Measurements from ENCODE around the gene VPS51.

VPS51 gene

DNA sequence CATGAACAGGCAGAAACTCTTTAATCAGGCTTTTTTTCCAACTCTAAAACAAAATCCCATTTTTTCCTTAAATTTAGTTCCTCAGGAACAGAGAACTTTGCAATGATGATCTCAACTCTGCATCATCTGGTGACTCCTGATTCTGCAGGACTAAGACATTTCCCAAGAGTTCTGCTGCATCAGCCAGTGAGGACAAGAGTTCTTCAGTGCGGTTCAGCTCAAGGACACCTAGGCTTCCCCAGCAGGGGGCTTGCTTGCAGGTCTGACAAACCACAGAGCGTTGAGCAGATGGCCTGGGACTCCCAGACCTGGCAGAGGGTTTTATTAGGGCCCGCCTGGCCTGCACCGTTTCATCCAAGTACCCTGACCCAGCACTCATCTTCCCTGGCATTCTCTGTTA is 18.6 kb upstream of the VPS51 start:
- no peak for DNase-seq

DNA sequence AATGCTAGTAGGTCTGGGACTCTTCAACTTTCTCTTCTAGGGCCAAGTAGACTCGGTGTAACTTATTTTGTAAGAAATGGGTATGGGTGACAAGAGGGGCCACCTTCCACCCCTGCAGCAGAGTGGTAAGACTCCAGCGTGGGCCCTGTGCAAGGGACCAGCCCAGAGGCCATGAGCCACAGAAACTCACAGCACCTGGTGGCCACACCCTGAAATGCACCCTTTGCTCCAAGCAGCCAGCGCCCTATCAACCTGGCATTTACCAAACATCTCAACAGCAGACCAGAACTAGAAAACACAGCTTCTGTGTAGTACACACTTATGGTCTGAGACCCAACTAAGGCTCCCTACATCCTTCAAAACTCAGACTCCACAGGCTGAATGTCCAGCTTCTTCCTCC is 17.9 kb upstream of the VPS51 start:
- no peak for DNase-seq

GRCh38 chr11:65078786-65079342 is 17.1 kb upstream of the VPS51 start:
- no peak for DNase-seq

DNA sequence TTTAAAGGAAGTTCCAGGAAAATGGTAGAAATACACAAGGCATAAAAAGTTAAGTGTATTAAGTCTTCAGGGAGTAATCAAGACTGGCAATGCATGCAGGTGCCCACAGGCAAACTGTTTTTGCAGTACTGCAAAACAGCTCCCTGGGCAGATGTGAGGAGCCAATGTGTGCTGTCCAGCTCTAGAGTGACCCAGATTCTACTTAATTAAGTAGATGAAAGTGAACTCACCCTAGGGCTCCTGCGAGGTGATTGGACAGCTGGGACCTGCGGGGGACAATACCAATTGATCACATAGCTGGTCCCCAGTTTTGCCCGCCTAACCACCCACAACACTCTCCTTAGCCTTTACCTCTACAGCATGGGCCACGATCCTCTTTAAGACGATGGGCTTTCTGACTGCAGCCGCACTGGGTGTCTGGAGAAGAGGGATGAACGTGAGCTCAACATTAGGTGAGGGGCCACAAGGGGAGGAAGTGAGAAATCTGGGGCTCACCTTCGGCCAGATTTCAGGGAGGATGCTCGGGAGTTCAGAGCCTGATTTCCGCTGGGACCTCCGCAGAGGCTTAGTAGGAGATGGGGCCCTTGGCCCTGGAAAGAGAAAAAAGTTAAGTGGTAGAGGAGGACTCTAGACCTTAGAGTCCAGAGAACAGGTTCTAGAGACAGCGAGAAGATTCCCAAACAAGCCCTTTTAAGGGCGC is 12.7 kb upstream of the VPS51 start:
- no peak for DNase-seq

DNA sequence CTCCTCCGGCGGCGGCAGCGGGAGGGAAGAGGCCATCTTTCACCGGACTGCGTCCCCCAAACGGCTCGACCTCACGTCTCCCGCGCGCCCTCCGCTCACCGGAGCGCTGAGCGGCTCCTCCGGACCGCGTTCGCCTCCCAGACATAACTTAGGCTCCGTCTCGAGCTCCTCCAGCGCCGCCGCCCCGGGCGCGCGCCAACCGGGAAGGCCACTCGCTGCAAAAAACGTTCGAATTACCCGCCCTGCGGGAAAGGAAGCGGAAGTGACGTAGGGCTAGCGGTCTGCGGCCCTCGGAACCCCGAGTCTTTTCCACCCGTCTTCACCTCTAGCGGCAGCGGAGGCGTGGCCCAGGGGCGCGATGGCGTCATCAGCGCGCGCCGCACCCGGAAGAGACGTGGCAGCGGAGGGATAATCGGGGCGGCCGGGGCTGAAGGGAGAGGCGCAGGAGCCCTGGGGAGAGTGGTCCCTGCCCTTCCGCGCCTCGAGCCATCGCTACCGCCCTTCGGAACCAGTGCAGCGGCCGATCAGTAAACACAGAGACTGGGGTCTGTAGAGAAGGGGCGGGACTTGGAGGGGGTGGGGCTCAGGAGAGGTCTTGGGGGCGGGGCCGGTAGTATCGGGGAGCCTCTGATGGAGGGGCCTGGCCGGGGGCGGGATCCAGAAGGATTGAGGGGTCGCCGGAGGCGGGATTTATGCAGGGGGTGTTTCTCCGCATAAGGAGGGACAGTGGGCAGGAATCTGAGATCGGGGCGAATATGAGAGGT is 12.0 kb upstream of the VPS51 start, which contains the start of the genes CDCA5 and ZFPL1:
Gene CDCA5, minus strand, starts transcription at position 207 of the 764 bp plus-strand sequence. Its CDS starts 62 bp downstream, at position 145.
Gene ZFPL1, plus strand, starts transcription at position 389 of the 764 bp plus-strand sequence. CDS start 477 bp downstream, outside the sequence.
- DNase-seq: peak; percentile 95

DNA sequence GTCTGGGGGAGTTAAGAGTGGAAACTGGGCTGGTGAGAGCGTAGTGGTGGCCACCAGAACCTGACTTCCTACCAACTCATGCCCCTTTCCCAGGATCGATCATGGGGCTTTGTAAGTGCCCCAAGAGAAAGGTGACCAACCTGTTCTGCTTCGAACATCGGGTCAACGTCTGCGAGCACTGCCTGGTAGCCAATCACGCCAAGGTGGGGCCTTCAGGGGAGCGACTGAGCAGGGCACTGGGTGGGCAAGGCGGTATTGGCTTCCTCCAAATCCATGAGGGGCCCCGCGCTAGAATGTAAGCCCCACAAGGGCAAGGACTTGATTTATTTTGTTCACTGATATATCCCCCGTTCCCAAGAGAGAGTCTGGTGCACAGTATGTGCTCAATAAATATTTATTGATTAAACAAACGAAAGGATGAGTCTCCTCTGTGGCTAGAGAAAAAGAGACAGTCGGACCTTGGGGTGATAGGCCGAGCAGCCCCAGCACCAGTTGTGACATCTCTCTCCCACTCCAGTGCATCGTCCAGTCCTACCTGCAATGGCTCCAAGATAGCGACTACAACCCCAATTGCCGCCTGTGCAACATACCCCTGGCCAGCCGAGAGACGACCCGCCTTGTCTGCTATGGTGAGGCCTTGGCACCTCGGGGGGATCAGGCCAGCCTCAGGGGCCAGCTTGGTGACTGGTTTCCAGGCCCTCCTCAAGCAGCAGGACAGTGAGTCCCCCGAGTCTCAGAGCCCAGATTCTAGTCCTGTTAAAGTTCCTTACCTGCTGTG is 11.2 kb upstream of the VPS51 start:
- DNase-seq: no peak

- no peak for DNase-seq
These were observed 10.6 kb upstream of the VPS51 start for GRCh38 chr11:65085446-65085845.

GRCh38 chr11:65086809-65087208 is 9.2 kb upstream of the VPS51 start:
- DNase-seq: no peak

- no peak for DNase-seq
These were observed 8.8 kb upstream of the VPS51 start for GRCh38 chr11:65087216-65087615.

GRCh38 chr11:65087827-65088226 is 8.2 kb upstream of the VPS51 start:
- DNase-seq: no peak

DNA sequence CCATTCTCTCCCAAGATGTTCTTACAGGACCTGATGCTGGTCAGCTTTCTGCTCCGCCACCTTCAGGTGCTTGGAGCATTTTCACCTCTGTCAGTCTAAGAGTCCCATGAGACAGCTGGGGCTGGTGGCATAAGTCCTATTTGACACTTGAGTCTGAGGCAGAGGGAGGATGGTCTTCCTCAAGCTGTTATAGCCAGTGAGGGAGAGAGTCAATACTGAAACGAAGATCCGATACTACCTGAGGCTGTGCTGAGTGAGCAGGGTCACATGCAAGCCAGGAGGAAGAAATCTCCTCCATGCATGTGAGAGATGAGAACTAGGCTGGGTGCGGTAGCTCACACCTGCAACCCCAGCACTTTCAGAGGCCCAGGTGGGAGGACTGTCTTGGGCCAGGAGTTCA is 6.4 kb upstream of the VPS51 start:
- DNase-seq: no peak

- DNase-seq: no peak
These were observed 5.4 kb upstream of the VPS51 start for GRCh38 chr11:65090628-65091027.

DNA sequence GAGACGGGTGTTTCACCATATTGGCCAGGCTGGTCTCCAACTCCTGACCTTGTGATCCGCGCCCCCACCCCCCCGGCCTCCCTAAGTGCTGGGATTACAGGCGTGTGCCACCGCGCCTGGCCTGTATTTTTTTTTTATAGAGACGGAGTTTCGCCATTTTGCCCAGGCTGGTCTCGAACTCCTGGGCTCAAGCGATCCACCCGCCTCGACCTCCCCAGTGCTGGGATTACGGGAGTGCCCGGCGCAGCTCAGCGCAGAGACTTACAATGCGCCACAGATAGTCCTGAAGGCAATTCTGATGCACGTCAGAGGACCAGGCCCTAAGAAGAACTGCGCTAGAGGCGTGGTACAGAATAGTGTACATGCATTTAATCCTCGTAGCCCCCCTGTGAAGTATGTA is 587 bp upstream of the VPS51 start:
- DNase-seq: no peak

DNA sequence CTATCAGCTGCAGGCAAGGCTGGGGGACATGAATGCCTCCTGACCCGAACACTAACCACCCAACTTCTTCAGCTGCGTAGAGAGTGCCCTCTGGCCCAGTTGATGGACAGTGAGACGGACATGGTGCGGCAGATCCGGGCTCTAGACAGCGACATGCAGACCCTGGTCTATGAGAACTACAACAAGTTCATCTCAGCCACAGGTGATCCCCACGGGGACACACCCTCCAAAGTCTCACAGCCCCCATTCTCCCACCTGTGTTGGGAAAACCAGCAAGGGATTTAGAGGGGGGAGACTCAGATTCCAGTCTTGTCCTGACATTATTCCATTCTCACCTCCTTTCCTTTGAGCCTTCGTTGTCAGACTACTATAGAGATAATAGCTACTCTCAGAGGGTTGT is 912 bp downstream of the VPS51 start:
- no peak for DNase-seq

- DNase-seq: no peak
These were observed 4.8 kb downstream of the VPS51 start for GRCh38 chr11:65100674-65101350.

DNA sequence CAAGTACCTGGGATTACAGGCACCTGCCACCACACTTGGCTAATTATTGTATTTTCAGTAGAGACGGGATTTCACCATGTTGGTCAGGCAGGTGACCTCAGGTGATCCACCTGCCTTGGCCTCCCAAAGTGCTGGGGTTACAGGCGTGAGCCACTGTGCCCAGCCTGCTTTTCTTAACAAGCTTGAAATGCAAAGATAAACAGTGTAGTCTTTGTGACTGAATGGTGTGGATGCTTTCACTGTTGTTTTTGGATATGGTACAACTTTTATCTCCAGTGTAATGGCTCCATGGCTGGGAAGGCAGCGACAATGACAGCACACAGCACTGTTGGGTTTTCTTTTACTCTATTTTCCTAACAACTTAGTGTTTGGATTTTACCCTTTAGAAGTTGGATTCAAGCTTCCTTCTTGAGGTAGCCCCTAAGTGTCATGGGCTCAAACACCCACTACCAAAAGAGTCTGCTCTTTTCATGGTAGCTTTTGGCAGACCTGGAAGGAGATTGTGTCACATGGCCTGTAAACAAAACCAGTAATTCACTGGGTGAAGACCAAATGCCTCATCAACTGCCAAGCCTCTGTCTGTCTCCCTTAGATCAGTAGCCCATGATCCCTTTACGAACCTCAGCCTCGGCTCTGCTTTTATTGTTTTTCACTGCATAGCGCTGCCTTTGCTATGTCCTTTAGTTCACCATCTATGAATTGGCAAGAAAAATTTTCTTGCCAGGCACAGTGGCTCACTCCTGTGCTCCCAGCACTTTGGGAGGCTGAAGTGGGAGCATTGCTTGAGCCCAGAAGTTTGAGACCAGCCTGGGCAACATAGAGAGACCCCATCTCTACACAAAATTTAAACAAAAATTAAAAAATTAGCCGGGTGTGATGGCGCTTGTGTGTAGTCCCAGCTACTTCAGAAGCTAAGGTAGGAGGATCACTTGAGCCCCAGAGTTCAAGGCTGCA is 6.4 kb downstream of the VPS51 start:
- no peak for DNase-seq

GRCh38 chr11:65103476-65103875 is 7.5 kb downstream of the VPS51 start:
- DNase-seq: no peak

GRCh38 chr11:65104628-65105027 is 8.6 kb downstream of the VPS51 start:
- no peak for DNase-seq

DNA sequence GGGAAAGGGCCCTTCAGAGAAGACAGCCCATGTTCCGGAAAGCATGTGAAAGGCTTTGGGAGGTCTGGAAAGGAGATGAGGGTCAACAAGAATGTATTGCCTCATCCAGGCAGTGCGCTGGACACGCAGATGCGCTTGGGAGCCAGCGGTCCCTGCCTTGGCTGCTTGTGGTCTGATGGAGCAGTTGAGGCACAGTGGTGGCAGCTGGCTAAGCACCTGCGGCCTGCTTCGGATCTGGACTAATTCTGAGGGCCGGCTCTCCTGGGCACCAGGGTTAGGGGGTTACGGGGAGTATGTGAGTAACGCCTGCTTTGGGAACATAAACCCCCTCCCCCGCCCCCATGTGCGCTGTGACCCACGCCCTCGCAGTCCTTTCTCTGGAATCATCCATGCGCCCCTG is 11.1 kb downstream of the VPS51 start:
- no peak for DNase-seq

GRCh38 chr11:65107751-65108468 is 11.9 kb downstream of the VPS51 start:
- no peak for DNase-seq

All from T1000 (cell line).